AG04450 (cell line): Measurements from ENCODE around the gene CLDN3. TPM values are rescaled to one million over a fixed set of nuclear protein-coding genes. Genes with fewer than 3 reads are reported as not detected.

Experiments
- CTCF ChIA-PET: fragments of 300-600, 350-600 bp; formaldehyde crosslinking; extraction: SDS; loops from one replicate; lab custom pipeline; 2022; ENCODE audit warnings: antibody characterized with exemption, inconsistent platforms; lab: Charles Lee
- POLR2A ChIA-PET: fragments of 350-600 bp; formaldehyde crosslinking; extraction: SDS; loops from one replicate; lab custom pipeline; 2021; ENCODE audit warnings: antibody characterized with exemption, inconsistent platforms; lab: Yijun Ruan, JAX
- DNase-seq: peaks from one replicate; pipeline ENCODE4 v3.0.0-alpha.2; 2011; ENCODE audit warnings: low read depth, low spot score
- H3K27ac ChIP-seq: one replicate; pipeline ENCODE4 v1.5.1; 2012; ENCODE audit warnings: low read depth, low read length, control low read depth
- H3K27me3 ChIP-seq: one replicate; pipeline ENCODE4 v1.6.0; 2012; ENCODE audit warnings: low read length; ENCODE audit not compliant: control insufficient read depth, insufficient read depth
- H3K4me3 ChIP-seq: 2 replicates; pipeline ENCODE4 v1.5.1; 2011; ENCODE audit warnings: mild to moderate bottlenecking, low read depth, low read length, control low read depth
- H3K9me3 ChIP-seq: 2 replicates; pipeline ENCODE4 v1.5.1; 2012; ENCODE audit warnings: low read length; ENCODE audit not compliant: control insufficient read depth, insufficient read depth
- polyA plus RNA-seq: library from polyadenylated mRNA; depleted of rRNA; stranded (reverse); fragments of >200 nt; gene quantifications from 2 replicates; pipeline ENCODE4 v1.2.3, GENCODE V29; 2011
- TF ChIP-seq, protein P1 (sequence below): IDR thresholded peaks from 2 replicates; pipeline ENCODE4 v1.5.1; 2011; ENCODE audit warnings: low read depth, low read length, control low read depth, inconsistent platforms

Gene CLDN3
- polyA plus RNA-seq, 1 experiment: not detected

DNA sequence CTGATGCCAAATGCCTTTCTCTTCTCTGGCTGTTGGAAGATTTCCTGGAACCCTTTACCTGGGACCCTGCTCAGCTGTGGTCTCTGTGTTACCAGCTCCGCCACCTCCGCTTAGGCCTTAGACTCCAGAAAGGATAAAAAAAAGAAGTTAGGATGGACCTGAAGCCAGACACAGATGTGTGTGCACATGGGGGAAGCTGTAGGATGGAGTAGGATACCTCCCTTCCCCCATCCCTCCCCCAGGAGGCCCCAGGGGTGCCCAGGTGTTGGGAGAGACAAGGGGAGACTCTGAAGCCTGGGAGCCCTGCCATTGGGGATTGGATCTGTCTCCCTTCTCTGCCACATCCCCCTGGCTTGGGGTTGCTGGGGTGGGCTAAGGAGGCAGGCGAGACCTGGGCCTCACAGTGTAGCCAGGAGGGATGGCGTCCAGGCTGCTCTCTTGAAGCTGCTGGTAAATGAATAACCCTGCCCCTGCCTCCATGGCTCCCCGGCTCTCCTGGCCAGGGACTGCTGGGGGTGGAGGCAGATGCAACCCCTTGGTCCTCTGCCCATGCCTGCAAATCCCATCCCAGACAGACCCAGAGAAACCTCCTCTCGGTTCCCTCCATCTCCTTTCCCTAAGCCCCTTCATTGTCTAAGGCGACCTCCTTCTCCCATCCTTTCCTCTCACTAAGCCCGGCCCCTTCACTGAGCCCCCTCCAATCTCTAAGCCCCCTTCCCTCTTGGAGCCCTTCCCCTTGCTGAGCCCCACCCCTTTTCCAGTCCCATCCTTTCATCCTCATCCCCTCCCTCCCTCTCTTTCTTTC lies 8.0 kb downstream of the CLDN3 start:
- ChIA-PET CTCF (no interaction called here), POLR2A (no interaction called here)
- TF ChIP-seq, protein P1, sequence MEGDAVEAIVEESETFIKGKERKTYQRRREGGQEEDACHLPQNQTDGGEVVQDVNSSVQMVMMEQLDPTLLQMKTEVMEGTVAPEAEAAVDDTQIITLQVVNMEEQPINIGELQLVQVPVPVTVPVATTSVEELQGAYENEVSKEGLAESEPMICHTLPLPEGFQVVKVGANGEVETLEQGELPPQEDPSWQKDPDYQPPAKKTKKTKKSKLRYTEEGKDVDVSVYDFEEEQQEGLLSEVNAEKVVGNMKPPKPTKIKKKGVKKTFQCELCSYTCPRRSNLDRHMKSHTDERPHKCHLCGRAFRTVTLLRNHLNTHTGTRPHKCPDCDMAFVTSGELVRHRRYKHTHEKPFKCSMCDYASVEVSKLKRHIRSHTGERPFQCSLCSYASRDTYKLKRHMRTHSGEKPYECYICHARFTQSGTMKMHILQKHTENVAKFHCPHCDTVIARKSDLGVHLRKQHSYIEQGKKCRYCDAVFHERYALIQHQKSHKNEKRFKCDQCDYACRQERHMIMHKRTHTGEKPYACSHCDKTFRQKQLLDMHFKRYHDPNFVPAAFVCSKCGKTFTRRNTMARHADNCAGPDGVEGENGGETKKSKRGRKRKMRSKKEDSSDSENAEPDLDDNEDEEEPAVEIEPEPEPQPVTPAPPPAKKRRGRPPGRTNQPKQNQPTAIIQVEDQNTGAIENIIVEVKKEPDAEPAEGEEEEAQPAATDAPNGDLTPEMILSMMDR: no peak
- no peaks in the 10 kb centered on the region for H3K9me3 ChIP-seq
- H3K27me3 ChIP-seq: peaks cover 5% of the 10 kb centered on the region
- H3K4me3 ChIP-seq: no peak overlapping the region
- no peak for DNase-seq
- H3K27ac ChIP-seq: no peak overlapping the region

DNA sequence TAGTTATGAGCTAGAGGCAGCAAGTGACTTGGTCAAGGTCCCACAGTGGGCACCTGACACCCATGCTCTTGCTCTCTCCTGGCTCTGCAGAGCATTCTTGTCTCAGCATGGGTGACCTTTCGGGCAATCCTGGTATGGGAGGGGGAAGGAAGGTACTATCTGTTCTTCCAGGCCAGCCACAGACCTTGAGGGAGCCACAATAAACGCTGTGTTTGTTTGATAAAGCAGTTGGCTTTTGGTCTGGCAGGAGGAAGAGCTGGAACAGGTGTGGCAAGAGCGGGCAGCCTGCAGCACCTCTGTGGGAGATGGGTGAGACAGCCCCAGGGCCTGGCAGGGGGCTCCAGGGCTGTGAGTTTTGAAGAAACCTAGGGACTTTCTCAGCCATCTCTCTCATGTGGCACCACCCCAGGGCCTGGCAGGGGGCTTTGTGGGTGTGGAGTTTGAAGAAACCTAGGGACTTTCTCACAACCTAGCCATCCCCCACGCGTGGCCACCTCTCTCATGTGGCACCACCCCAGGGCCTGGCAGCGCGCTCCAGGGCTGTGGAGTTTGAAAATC lies 11.4 kb downstream of the CLDN3 start:
- Histone ChIP-seq H3K9me3 (no peaks in the 10 kb centered on the region), H3K4me3 (no peak overlapping the region), H3K27me3 (peaks cover 5% of the 10 kb centered on the region), H3K27ac (no peak overlapping the region)
- no peak for DNase-seq
- TF ChIP-seq, protein P1: no peak
- ChIA-PET CTCF (no interaction called here), POLR2A (interaction anchor here (0.6 kb wide), 1 partner anchor 28 kb away, joined by 3 read pairs; no protein-coding TSS in a partner anchor)

DNA sequence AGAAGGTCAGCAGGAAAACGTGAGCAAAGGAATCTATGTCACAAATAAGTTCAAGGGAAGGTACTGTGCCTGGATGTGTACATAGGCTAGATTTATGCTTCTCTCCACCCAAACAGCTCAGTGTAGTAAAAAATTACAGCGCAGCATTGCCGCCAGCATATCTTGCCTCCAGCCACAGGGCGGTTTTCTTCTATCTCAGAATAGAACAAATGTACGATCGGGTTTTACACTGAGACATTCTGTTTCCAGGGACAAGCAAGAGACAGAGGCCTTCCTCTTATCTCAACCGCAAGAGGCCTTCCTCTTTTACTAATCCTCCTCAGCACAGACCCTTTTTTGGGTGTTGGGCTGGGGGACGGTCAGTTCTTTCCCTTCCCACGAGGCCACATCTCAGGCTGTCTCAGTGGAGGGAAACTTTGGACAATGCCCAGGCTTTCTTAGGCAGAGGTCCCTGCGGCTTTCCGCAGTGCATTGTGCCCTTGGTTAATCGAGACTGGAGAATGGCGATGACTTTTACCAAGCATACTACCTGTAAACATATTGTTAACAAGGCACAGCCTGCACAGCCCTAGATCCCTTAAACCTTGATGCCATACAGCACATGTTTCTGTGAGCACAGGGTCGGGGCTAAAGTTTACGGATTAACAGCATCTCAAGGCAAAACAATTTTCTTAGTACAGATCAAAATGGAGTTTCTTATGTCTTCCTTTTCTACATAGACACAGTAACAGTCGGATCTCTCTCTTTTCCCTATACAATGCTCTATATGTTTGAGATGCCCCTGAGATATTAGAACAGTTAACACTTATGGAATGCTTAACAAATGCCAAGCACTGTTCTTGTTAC lies 19.9 kb downstream of the CLDN3 start:
- CTCF ChIA-PET: no interaction called here
- POLR2A ChIA-PET: no interaction called here
- TF ChIP-seq, protein P1: no peak

DNA sequence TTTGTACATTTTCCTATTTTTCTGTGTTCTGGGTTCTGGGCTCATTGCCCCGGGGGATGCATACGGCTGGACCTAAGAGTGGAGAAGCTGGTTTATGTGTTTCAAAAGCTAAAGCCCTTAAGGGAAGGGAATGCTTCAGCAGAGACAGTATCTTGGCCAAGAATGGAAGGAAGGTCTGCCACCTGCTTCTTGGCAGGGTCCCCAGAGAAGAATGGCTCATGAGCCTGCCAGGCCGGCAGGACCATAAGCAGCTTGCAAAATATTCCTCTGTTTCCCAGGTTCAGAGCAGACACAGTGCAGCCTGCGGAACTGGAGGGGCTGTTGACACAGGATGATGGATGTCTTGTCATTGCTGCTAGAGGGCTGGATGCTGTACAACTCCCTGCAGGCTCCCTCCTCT lies 23.7 kb downstream of the CLDN3 start:
- no peak overlapping the region for H3K4me3 ChIP-seq
- no peaks in the 10 kb centered on the region for H3K27me3 ChIP-seq
- DNase-seq: no peak
- H3K27ac ChIP-seq: no peak overlapping the region
- ChIA-PET CTCF (interaction anchor here (0.9 kb wide), 1 partner anchor 139 kb away, joined by 4 read pairs; no protein-coding TSS in a partner anchor), POLR2A (no interaction called here)
- TF ChIP-seq, protein P1: no peak
- no peaks in the 10 kb centered on the region for H3K9me3 ChIP-seq

More for the DNA sequence above, 19.9 kb downstream of the CLDN3 start:
- Histone ChIP-seq H3K27ac (no peak overlapping the region), H3K27me3 (no peaks in the 10 kb centered on the region), H3K9me3 (no peaks in the 10 kb centered on the region), H3K4me3 (no peak overlapping the region)
- no peak for DNase-seq
